ENCODE results near the gene PPT2. TPM values are rescaled to one million over a fixed set of nuclear protein-coding genes. Genes with fewer than 3 reads are reported as not detected.
A peak's percentile ranks its signal among the peaks of the same experiment; 100 is the strongest.
"Not testable (repeated sequence)": the region's sequence is repeated elsewhere in the genome, so short reads cannot be mapped to it uniquely, and the experiment has no call there.

PPT2 gene
- total RNA-seq, 3 donors from 2014 or later: 16.8 to 37.2 (median 34.4) TPM

- Histone ChIP-seq H3K36me3 (ENCODE audit: low read depth) (no peaks in the 10 kb centered on the region), H3K4me3 (peak within 1 kb of the TSS; percentile 40), H3K4me1 (ENCODE audit: low read depth) (peaks cover 27% of the 10 kb centered on the region), H3K9me3 (no peaks in the 10 kb centered on the region)
- peak; percentile 90 to 96 (median 91) for DNase-seq
- ATAC-seq: peak; percentile 86
- TF ChIP-seq CTCF (IDR thresholded peaks at IDR 0.05): no peak
- intact Hi-C loops (cut with DNase I, micrococcal nuclease): no loop called here
These were observed 36.3 kb downstream of the PPT2 start, which contains the start of gene PBX2 for GRCh38 chr6:32190054-32190851. PBX2 (minus strand) TSS chr6:32190202; CDS start chr6:32189915, 287 bp downstream.

- no peak for DNase-seq
- intact Hi-C loops (cut with DNase I, micrococcal nuclease): no loop called here
- Histone ChIP-seq H3K36me3 (ENCODE audit: low read depth) (peaks cover 5% of the 10 kb centered on the region), H3K4me3 (no peak overlapping the region), H3K9me3 (no peaks in the 10 kb centered on the region), H3K4me1 (ENCODE audit: low read depth) (peaks cover 30% of the 10 kb centered on the region)
- ATAC-seq: no peak
- no peak for TF ChIP-seq CTCF (IDR thresholded peaks at IDR 0.05)
These were observed 37.2 kb downstream of the PPT2 start for GRCh38 chr6:32190911-32191677.

- intact Hi-C loops (cut with DNase I, micrococcal nuclease): no loop called here
- TF ChIP-seq CTCF (IDR thresholded peaks at IDR 0.05): no peak
- Histone ChIP-seq H3K36me3 (ENCODE audit: low read depth) (peaks cover 5% of the 10 kb centered on the region), H3K4me3 (no peak overlapping the region), H3K9me3 (no peaks in the 10 kb centered on the region), H3K4me1 (ENCODE audit: low read depth) (peaks cover 31% of the 10 kb centered on the region)
- ATAC-seq (no peak), DNase-seq (peak in 2 of 3 donors; percentile 54 to 71)
These were observed 38.0 kb downstream of the PPT2 start for GRCh38 chr6:32191696-32192607.

- Histone ChIP-seq H3K9me3 (no peaks in the 10 kb centered on the region), H3K4me1 (ENCODE audit: low read depth) (peaks cover 32% of the 10 kb centered on the region), H3K4me3 (no peak within 1 kb of the TSS), H3K36me3 (ENCODE audit: low read depth) (peaks cover 5% of the 10 kb centered on the region)
- ATAC-seq (no peak), DNase-seq (peak; percentile 78 to 91 (median 82))
- TF ChIP-seq CTCF (IDR thresholded peaks at IDR 0.05): no peak
- intact Hi-C loops (cut with DNase I, micrococcal nuclease): no loop called here
These were observed 38.7 kb downstream of the PPT2 start, which contains the start of gene GPSM3 for GRCh38 chr6:32192608-32193039. GPSM3 (minus strand) TSS chr6:32192643; CDS start chr6:32192513, 130 bp downstream.

GRCh38 chr6:32193096-32193495 lies 39.2 kb downstream of the PPT2 start:
- H3K36me3 ChIP-seq (ENCODE audit: low read depth); H3K9me3 ChIP-seq; ATAC-seq; DNase-seq; intact Hi-C loops (cut with DNase I, micrococcal nuclease); H3K4me3 ChIP-seq: not testable (repeated sequence)
- peaks cover 28% of the 10 kb centered on the region for H3K4me1 ChIP-seq (ENCODE audit: low read depth)

Data from mucosa of descending colon (tissue), 3 donors.